Endothelial cell of umbilical vein (primary cell): ENCODE results near the gene LGI4. TPM values are rescaled to one million over a fixed set of nuclear protein-coding genes. Genes with fewer than 3 reads are reported as not detected.
A peak's percentile ranks its signal among the peaks of the same experiment; 100 is the strongest.

ENCODE experiments used
- BruUV-seq: library from RNA; stranded (reverse); fragments of 400-500 nt; replicated peaks from 2 replicates; lab custom pipeline; 2021; lab: Mats Ljungman, UMichigan
- CTCF ChIA-PET: fragments of 300-600, 350-600 bp; sonication (Branson Sonifier 250); formaldehyde crosslinking; loops from one replicate; lab custom pipeline; 2021; ENCODE audit warnings: antibody characterized with exemption, inconsistent platforms; lab: Charles Lee
- POLR2A ChIA-PET: fragments of 300-600, 350-600 bp; sonication (Branson Sonifier 250); formaldehyde crosslinking; loops from one replicate; lab custom pipeline; 2021; ENCODE audit warnings: antibody characterized with exemption, inconsistent platforms; lab: Charles Lee
- DNase-seq: peaks from one replicate; pipeline ENCODE4 v3.0.0-alpha.2; 2011; ENCODE audit warnings: low read depth, low spot score
- FAIRE-seq: peaks from 2 replicates; lab custom pipeline; 2011; peaks lifted over from hg19 to GRCh38; lab: Jason Lieb, UNC
- H2AFZ ChIP-seq: 2 replicates; pipeline ENCODE4 v1.6.0; 2012; ENCODE audit warnings: low read depth, low read length, control low read depth, inconsistent platforms
- H3K27ac ChIP-seq: 2 replicates; pipeline ENCODE4 v1.5.1; 2011; ENCODE audit warnings: low read depth, mild to moderate bottlenecking, control low read depth, low read length, moderate library complexity; ENCODE audit not compliant: insufficient read depth
- H3K27me3 ChIP-seq, 2 experiments: 2 replicates each; pipeline versions ENCODE4 v1.6.0 to v1.6.1; 2011; ENCODE audit warnings: low read length in 2 of 2, mixed read lengths in 1 of 2; ENCODE audit not compliant: control insufficient read depth in 2 of 2, insufficient read depth in 2 of 2
- H3K36me3 ChIP-seq, 2 experiments: 2 replicates in 1 of 2; 3 replicates in 1 of 2; pipeline ENCODE4 v1.5.1; 2011; ENCODE audit warnings: low read length in 2 of 2, mild to moderate bottlenecking in 1 of 2, moderate library complexity in 1 of 2; ENCODE audit not compliant: control insufficient read depth in 2 of 2, insufficient read depth in 2 of 2; ENCODE audit errors: extremely low read depth in 1 of 2
- H3K4me1 ChIP-seq: 3 replicates; pipeline ENCODE4 v1.5.1; 2011; ENCODE audit warnings: mild to moderate bottlenecking, low read length; ENCODE audit not compliant: control insufficient read depth, insufficient read depth; ENCODE audit errors: extremely low read depth
- H3K4me2 ChIP-seq: 2 replicates; pipeline ENCODE4 v1.6.1; 2011; ENCODE audit warnings: low read length, control low read depth, mixed read lengths; ENCODE audit not compliant: insufficient read depth
- H3K4me3 ChIP-seq, 3 experiments: fragments of 200-600 bp in 1 of 3; sonication (generic), shearing (Covaris generic) in 1 of 3; replicated peaks in 1 of 3; 2 replicates each; pipeline ENCODE4 v1.5.1; 2011 to 2016; ENCODE audit warnings: control low read depth in 3 of 3, low read length in 3 of 3, mild to moderate bottlenecking in 2 of 3, inconsistent platforms in 1 of 3, low read depth in 1 of 3, moderate library complexity in 1 of 3; ENCODE audit not compliant: insufficient read depth in 1 of 3
- H3K79me2 ChIP-seq: 2 replicates; pipeline ENCODE4 v1.6.0; 2012; ENCODE audit warnings: low read length, inconsistent platforms; ENCODE audit not compliant: control insufficient read depth, insufficient read depth
- H3K9ac ChIP-seq: replicated peaks from 2 replicates; pipeline ENCODE3; 2011; ENCODE audit warnings: low read length, control low read depth; ENCODE audit not compliant: insufficient read depth; ENCODE audit errors: extremely low read depth
- H3K9me1 ChIP-seq: replicated peaks from 3 replicates; pipeline ENCODE4 v1.6.0; 2011; ENCODE audit warnings: mild to moderate bottlenecking, low read length; ENCODE audit not compliant: control insufficient read depth, insufficient read depth; ENCODE audit errors: extremely low read depth
- H3K9me3 ChIP-seq: replicated peaks from 2 replicates; pipeline ENCODE4 v1.5.1; 2012; ENCODE audit warnings: low read length, inconsistent platforms; ENCODE audit not compliant: control insufficient read depth, insufficient read depth
- H4K20me1 ChIP-seq: replicated peaks from 2 replicates; pipeline ENCODE3; 2011; ENCODE audit warnings: mild to moderate bottlenecking, low read length; ENCODE audit not compliant: control insufficient read depth, insufficient read depth; ENCODE audit errors: extremely low read depth
- CTCF ChIP-seq, 2 donors: IDR thresholded peaks; 1 replicate in 1 of 2; 2 replicates in 1 of 2; pipeline ENCODE4 v1.5.1; 2011; ENCODE audit warnings: low read length in 2 of 2, mild to moderate bottlenecking in 2 of 2, moderate library complexity in 2 of 2, control low read depth in 1 of 2, inconsistent platforms in 1 of 2, low read depth in 1 of 2; ENCODE audit not compliant: insufficient read depth in 1 of 2; ENCODE audit errors: extremely low read depth in 1 of 2
- EZH2 ChIP-seq: IDR thresholded peaks from 2 replicates; pipeline ENCODE4 v1.6.1; 2012; ENCODE audit warnings: borderline replicate concordance, low read depth, mild to moderate bottlenecking, moderate library complexity, low read length, inconsistent platforms; ENCODE audit not compliant: severe bottlenecking
- FOS ChIP-seq: IDR thresholded peaks from 2 replicates; pipeline ENCODE4 v1.6.1; 2011; ENCODE audit warnings: mild to moderate bottlenecking, low read length, moderate library complexity, borderline replicate concordance; ENCODE audit not compliant: insufficient read depth
- GATA2 ChIP-seq: IDR thresholded peaks from 2 replicates; pipeline ENCODE4 v1.7.0; 2011; ENCODE audit warnings: low read depth, mild to moderate bottlenecking, moderate library complexity, mixed read lengths, low read length; ENCODE audit not compliant: insufficient read length, insufficient read depth
- JUN ChIP-seq: IDR thresholded peaks from 2 replicates; pipeline ENCODE4 v1.6.1; 2011; ENCODE audit warnings: borderline replicate concordance, low read depth; ENCODE audit not compliant: insufficient read length, insufficient read depth
- MAX ChIP-seq: IDR thresholded peaks from 2 replicates; pipeline ENCODE4 v1.6.1; 2011; ENCODE audit not compliant: insufficient read depth, insufficient read length
- MYC ChIP-seq: IDR thresholded peaks from one replicate; pipeline ENCODE4 v1.6.1; 2011; ENCODE audit warnings: mild to moderate bottlenecking, low read depth, low read length
- POLR2A ChIP-seq: IDR thresholded peaks from 2 replicates; pipeline ENCODE4 v1.6.1; 2012; ENCODE audit warnings: low read depth, mild to moderate bottlenecking, control low read depth, low read length
- POLR2AphosphoS5 ChIP-seq: IDR thresholded peaks from 2 replicates; pipeline ENCODE4 v1.6.1; 2012; ENCODE audit warnings: low read depth, mild to moderate bottlenecking, control low read depth, low read length, moderate library complexity; ENCODE audit not compliant: insufficient read depth
- dilution Hi-C: fragments of 300-500 bp; cut with MboI; formaldehyde crosslinking; loops from one replicate; pipeline ENCODE4 v1.15.0; 2019; ENCODE audit warnings: low sequenced_read_pairs; ENCODE audit not compliant: extremely low pct_ligation_motif_present
- intact Hi-C: fragments of 100-400 bp; cut with micrococcal nuclease; formaldehyde crosslinking; loops from one replicate; pipeline ENCODE4 v1.10.0; 2022
- polyA plus RNA-seq, 4 experiments: library from polyadenylated mRNA; depleted of rRNA in 3 of 4; stranded (reverse) in 3 of 4; unstranded in 1 of 4; fragments of >200 nt; gene quantifications; 2 replicates each; pipeline versions ENCODE4 v1.2.1 to v1.2.3, GENCODE V29; 2011 to 2012; ENCODE audit warnings: missing spikeins in 1 of 4
- total RNA-seq: library from RNA; stranded (reverse); gene quantifications from 2 replicates; pipeline ENCODE4 v1.2.3, GENCODE V29; 2021

The LGI4 gene
- total and polyA plus RNA-seq, 2 donors (not counting 3 experiments of a cell fraction or from before 2014, with no cell fraction given), result not detected

- CTCF ChIA-PET, result no interaction called here
- FAIRE-seq, result no peak
These were observed 22.6 kb upstream of the LGI4 start for GRCh38 chr19:35157431-35157830.

GRCh38 chr19:35156673-35157014 is 21.8 kb upstream of the LGI4 start:
- H3K27me3 ChIP-seq, result no peaks in the 10 kb centered on the region
- no peaks in the 10 kb centered on the region for H3K9me3 ChIP-seq
- dilution Hi-C loops, result no loop called here
- H3K9ac ChIP-seq, result no peak overlapping the region
- FAIRE-seq, result no peak
- H3K4me2 ChIP-seq, result peak overlapping the region; percentile 78
- BruUV-seq, result no TSS peak
- peaks cover 17 to 20% of the 10 kb centered on the region in 2 experiments for H3K36me3 ChIP-seq
- intact Hi-C loops, result no loop called here
- TF ChIP-seq GATA2 (no peak), JUN (no peak), FOS (no peak), MYC (no peak), EZH2 (no peak), POLR2AphosphoS5 (no peak), CTCF (IDR thresholded peaks at IDR 0.05; ENCODE audit: extremely low read depth in 1 of 2, insufficient read depth in 1 of 2, low read depth in 1 of 2, low read length in 2 of 2) (no peak), POLR2A (no peak), MAX (no peak)
- no peaks in the 10 kb centered on the region for H4K20me1 ChIP-seq
- H3K27ac ChIP-seq, result no peak overlapping the region
- peaks cover 34% of the 10 kb centered on the region for H3K79me2 ChIP-seq
- H2AFZ ChIP-seq, result no peak overlapping the region
- no peak overlapping the region for H3K4me3 ChIP-seq
- CTCF ChIA-PET, result no interaction called here
- H3K4me1 ChIP-seq, result peaks cover 20% of the 10 kb centered on the region
- H3K9me1 ChIP-seq, result no peaks in the 10 kb centered on the region
- POLR2A ChIA-PET, result no interaction called here
- DNase-seq, result no peak

More at GRCh38 chr19:35157431-35157830, 22.6 kb upstream of the LGI4 start:
- H2AFZ ChIP-seq, result no peak overlapping the region
- peaks cover 34% of the 10 kb centered on the region for H3K79me2 ChIP-seq
- no peak overlapping the region for H3K4me3 ChIP-seq
- H3K9me1 ChIP-seq, result no peaks in the 10 kb centered on the region
- H3K9ac ChIP-seq, result no peak overlapping the region
- BruUV-seq, result no TSS peak
- H3K4me1 ChIP-seq, result peaks cover 20% of the 10 kb centered on the region
- DNase-seq, result no peak
- H3K4me2 ChIP-seq, result no peak overlapping the region
- H4K20me1 ChIP-seq, result no peaks in the 10 kb centered on the region
- H3K36me3 ChIP-seq, result peaks cover 20 to 23% of the 10 kb centered on the region in 2 experiments
- intact Hi-C loops, result no loop called here
- no peak overlapping the region for H3K27ac ChIP-seq
- H3K9me3 ChIP-seq, result no peaks in the 10 kb centered on the region
- dilution Hi-C loops, result no loop called here
- POLR2A ChIA-PET, result no interaction called here
- no peak for TF ChIP-seq JUN
- no peaks in the 10 kb centered on the region for H3K27me3 ChIP-seq
